HG03571 (cell line): ENCODE data around the gene ACP7.

ENCODE experiments used
- ATAC-seq: cut with Tn5 transposase; IDR thresholded peaks from one replicate; pipeline ENCODE4 v1.9.1; 2021; ENCODE audit not compliant: unreplicated experiment

The ACP7 gene

DNA sequence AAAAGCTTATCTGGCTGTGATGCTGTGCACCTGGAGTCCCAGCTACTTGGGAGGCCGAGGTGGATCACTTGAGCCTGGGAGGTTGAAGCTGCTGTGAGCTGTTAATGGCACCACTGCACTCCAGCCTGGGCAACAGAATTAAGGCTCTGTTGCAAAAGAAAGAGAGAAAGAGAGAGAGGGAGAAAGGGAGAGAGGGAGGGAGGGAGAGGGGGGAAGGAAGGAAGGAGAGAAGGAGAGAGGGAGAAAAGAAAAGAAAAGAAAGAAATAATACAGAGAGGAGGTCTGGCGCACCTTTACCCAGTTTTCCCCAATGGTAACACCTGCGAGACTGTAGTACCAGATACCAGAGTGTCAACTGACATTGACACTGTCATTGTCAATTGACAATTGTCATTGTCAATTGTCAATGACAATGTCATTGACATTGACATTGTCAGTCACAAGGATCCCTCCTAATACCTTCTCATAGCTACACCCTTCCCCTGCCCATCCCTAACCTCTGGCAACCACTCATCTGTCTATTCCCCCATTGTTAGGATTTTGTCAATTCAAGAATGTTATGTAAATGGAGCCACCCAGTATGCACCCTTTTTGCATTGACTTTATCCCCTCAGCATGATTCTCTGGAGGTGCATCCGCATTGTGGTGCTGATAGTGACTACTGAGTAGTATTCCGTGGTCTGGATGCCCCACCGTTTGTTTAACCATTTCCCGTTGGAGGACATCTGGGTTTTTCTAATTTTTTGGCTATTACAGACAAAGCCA, 62.7 kb downstream of the ACP7 start:
- no peak for ATAC-seq

DNA sequence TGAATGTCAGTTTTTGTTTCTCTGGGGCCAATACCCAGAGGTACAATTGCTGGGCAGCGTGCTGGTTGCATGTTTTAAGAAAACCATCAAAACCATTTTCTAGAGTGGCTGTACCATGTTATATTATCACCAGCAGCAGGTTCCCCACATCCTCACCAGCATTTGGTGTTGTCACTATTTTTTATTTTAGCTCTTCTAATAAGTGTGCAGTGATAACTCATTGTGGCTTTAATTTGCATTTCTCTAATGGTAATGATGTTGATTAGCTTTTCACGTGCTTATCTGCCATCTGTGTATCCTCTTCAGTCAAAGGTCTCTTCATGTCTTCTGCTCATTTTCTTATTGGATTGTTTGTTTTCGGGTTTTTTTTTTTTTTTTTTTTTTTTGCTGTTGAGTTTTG, 63.3 kb downstream of the ACP7 start:
- ATAC-seq = no peak

DNA sequence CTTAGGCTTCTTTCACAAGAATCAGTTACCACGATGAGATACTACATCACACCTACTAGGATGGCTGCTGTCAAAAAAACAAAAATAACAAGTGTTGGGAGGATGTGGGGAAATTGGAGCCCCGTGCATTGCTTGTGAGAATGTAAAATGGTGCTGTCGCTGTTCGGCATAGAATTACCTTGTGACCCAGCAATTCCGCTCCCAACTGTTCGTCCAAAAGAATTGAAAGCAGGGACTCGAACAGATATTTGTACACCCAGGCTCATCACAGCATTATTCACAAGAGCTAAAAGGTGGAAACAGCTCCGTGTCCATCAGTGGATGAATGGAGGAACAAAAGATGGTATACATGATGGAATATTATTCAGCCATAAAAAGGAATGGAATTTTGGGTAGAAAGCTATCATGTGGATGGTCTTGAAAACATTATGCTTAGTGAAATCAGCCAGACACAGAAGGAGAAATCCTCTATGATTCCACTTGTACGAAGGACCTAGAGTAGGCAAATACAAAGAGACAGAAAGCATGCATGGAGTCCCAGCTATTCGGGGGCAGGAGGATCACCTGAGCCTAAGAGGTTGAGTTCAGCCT, 64.9 kb downstream of the ACP7 start:
- ATAC-seq = no peak

DNA sequence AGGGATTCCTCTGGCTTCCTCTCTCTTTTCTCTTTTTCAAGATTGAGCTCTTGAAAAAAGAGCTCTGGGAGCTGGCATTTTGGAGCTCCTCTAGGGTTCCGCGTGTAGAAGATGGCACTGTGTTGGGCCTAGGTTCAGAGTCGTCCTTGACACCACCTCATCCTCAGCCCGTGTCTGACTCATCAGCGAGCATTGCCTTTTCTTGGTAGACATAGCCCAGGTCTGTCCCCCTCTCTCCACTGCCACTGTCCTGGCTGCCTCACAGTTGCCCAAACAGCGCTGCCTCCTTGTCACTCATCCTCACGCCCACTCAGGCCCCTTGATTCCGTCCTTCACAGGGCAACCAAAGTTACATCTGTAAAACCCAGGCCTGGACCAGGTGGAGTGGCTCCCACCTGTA, 66.1 kb downstream of the ACP7 start:
- ATAC-seq = no peak

DNA sequence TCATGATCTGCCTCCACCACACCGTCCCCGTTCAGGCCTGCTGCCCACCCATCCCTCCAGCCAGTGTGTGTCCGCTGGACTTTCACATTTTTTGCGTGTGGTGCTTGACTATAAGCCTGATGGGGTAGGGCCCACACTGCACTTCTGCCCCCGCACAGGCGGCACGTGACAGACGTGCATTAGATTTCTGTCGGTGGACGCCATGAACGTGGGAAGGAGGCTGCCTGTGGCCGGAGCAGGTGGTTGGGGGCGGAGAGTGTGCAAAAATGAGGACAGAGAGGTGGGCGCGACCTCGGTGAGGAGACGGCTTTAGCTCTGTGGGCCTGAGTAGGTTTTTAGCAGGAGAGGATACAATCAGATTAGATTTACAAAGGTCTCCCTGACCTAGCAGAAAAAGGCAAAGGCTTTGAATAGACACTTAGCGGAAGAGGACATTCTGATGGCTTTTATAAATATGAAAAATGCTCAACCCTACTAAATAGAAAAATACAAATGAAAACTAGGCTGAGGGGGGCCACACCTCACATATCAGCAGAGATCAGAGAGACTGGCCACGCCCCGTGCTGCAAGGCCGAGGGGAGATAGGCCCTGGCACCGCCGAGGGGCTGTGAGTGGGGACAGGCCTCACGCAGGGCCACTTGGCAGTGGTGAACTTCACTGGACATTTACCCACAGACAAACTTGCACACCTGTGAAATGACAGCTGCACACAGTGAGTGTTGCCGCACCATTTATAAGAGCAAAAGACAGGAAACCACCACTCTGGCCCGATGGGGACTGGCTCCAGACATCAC, 66.8 kb downstream of the ACP7 start:
- ATAC-seq = no peak

DNA sequence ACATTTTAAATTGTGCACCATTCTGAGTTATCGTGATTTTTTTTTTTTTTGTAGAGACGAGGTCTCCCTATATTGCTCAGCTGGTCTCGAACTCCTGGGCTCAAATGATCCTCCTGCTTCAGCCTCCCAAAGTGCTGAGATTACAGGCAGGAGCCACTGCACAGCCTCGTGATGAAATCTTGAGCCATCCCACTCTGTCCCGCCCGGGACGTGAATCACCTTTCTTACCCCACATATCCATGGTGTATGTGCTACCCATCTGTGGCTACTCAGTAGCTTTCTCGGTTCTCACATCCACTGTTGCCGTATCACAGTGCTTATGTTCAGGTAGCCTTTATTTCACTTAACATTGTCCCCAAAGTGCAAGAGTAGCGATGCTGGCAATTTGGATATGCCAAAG, 67.9 kb downstream of the ACP7 start:
- no peak for ATAC-seq

DNA sequence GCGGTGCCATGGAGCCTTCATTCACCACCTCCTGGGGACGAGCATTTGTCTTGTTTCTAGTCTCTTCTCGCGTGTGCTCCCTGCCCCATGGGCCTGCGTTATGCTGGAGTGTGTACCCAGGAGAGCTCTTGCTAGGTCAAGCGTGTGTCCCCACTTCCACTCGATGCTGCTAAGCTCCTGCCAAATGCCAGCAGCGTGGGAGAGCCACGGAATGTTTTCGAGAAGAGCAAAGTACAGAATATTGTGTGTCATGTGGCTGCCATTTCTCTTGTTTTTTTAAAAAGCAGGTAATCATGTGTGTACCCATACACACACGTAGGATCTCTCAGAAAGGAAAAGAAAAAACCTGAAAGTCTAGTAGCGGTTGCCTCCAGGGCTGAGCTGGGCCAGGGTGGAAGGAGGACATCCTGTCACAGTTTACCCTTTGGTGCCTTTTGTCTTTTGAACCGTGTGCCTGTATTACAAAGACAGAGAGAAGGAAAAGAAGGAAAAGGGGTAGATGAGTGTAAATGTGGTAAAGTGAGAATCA, 70.0 kb downstream of the ACP7 start:
- ATAC-seq = no peak

DNA sequence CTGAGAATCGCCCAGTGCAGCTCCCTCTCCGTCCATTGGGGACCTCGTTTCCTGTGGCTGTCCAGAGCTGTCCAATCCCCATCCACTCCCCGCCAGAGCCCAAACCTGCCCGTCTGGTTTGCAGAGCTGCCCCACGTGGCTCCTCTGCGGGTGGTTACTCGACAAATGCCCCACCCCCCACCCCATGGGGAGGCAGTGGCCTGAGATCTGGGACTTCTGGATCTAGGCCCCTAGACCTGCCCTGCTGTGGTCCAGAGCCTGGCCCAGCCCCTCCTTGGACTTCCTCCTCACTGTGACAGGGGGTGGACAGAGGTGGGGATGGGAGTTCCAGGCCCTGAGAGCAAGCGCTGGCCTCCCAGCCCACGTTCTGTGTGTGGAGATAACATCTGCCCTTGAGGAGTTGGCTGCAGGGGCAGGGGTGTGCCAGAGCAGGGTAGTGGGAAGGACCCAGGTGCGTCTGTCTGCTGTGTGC, 70.5 kb downstream of the ACP7 start:
- no peak for ATAC-seq

DNA sequence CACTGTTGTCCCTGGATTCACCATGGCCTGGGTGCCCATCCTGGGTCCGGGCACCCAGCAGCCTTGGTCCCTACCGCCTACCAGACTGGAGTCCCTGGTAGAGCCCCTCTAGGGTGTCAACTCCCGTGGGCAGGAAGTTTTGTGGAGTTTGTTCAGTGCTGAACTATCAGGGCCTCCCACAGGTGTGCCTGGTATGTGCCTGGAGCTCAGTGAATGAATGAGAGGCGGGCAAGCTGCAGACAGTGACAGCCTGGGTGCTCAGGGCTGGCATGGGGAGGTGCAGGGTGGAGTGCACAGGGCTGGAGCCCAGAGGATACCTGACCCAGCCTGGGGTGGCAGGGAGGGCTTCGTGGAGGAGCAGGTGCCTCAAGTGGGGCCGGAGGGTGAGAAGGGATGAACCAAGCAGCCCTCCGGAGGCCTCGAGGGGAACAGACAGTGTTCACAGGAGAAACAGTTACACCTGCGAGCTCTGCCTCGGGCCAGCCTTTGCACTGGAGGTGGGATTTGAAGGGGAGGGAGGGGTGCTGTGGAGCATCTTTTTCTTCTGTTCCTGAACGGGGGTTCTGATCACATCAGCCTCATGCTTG, 71.0 kb downstream of the ACP7 start:
- no peak for ATAC-seq

DNA sequence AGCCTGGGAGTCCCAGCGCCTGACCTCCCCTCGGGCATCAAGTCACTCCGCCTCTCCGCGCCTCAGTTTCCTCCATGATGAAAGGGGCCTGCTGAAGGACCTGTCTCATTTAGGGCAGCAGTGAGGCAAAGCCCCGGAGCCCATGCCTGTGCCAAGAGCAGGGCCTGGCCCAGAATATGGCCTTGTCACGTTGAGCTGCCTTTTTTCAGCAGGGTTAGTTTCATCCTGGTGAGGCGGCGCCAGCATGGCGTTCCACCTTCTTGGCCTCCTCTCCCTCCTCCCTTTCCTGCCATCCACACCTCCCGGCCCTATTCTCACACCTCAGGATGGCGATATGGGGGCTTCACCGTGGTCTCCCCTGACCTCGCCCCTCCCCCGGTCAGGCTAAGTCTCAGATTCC, 71.6 kb downstream of the ACP7 start:
- ATAC-seq = no peak

DNA sequence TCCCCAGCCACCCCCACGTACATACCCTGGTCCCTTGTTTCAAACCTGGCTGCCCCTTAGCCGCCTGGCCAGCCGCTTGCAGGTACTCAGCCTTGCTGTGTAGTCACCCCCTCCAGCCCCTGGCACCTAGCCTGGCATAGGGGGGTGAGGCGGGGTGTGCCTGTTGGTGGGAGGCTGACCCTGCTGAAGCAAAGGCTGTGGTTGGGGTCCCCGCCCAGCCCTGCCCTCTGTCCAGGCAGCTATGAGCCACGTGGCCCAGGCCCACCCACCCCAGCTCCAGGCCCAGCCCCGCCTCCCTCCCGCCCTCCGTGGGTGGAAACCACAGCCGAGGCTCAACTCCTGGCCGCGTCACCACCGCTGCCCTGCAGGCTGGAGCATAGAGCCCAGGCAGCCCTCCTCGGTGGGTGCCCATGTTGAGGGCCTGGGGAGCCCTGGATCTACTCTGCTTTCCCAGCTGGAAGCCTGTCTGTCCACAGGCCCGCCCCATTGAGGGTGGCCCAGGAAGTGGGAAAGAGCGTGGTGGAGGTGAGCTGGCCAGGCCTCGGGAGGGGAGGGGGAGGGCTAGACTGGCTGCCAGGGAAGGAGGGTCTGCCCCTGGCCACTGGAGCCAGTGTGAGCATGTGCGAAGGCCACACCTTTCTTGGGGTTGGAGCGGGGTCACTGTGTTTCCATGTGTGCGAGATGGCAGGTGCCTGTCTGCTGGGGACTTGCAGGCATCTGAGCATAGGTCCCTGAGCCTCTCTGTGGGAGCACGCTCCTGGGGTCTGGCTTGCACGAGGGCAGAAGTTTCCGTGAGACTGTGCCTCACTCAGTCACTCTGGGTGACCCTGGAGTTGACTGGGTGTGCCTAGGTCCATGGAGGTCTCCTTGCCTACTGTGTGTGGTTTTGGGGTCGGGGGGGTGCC, 72.4 kb downstream of the ACP7 start:
- ATAC-seq = no peak

DNA sequence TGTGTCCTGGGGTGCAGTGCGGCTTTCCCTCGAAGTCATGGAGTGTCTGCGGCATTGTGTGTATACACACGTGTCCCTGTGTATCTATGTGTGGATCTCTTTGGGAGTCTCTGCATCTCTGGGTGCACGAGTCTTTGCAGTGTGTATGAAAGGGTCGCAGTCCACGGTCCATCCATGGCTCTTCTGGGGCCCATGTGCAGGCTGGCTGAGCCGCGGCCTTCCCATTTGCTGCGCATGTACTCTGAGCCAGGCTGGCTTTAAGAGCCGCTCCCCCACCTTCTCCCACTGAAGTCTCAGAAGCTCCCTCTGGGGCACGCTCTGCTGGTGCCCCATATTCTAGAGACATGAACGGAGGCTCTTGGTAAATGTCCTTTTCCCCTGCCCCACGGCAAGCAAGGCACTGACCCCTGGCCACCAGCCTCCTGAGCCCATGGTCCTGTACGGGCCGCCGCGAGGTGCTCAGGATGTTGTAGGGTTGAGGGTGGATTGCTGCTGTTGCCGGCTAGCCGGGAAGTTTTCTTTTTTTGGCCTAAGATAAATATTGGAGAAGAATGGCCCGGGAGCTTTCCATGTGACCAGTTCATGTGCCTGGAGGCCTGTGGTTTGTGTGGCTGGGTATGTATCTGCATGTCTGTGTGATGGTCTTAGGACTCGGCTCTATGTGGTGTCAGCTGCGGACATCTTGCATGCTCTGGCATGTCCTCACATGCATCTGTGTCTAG, 73.3 kb downstream of the ACP7 start:
- no peak for ATAC-seq

DNA sequence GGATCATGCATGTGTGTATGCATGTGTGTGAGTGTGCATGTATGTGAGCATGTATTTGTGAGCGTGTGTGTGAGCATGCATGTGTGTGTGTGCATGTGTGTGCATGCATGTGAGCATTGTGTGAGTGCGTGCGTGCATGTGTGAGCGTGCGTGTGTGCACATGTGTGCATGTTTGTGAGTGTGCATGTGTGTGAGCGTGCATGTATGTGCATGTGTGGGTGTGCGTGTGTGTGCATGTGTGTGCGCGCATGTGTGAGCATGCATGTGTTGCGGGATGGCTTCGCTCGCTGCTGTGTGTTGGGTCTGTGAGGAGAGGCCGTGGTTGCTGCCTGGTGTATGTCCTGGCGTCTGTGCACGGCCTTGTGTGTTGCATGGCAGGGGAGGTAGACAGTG, 73.8 kb downstream of the ACP7 start:
- no peak for ATAC-seq

DNA sequence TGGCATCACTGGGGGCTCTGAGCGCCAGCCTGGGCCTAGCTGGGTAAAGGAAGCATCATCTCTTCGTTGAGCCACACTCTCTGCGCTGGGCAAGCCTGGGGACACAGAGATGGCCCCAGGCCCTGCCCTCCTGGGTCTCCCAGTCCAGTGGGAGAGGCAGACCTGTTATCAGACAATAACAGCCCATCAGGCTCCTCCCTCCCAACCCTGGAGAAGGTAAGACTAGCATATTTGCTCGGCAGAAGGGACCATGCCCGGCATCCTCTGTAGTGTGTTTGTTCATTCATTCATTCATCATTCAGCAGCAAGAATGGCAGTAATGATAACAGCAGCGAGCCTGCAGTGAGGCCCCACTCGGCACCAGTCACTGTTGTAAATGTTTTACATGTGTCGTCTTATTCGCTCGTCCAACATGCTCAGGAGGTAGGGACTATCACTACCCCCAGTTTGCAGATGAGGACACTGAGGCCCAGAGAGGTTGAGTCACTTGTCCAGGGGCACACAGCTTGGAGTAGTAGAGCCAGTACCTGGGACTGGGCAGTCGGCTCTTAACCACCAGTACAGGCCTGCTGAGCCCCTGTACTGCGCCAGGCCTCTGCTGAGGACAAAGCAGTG, 74.6 kb downstream of the ACP7 start:
- no peak for ATAC-seq

DNA sequence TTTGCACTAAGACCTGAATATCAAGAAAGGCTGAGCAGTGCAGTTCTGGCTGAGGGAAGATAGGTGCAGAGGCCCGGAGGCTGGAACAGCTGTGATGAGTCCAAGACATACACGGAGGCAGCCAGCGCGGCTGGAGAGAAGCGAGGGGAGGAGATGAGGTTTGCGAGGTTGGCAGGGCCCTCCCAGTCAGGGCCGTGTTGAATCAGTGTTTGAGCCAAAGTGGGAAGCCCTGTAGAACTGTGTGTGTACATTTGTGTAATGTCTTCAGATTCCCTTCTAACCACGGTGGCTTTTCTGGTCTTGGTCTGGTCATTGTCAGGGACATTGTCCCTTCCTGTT, 76.3 kb downstream of the ACP7 start:
- no peak for ATAC-seq
